Measurements from ENCODE around the gene TRAK1.

Gene TRAK1, protein sequence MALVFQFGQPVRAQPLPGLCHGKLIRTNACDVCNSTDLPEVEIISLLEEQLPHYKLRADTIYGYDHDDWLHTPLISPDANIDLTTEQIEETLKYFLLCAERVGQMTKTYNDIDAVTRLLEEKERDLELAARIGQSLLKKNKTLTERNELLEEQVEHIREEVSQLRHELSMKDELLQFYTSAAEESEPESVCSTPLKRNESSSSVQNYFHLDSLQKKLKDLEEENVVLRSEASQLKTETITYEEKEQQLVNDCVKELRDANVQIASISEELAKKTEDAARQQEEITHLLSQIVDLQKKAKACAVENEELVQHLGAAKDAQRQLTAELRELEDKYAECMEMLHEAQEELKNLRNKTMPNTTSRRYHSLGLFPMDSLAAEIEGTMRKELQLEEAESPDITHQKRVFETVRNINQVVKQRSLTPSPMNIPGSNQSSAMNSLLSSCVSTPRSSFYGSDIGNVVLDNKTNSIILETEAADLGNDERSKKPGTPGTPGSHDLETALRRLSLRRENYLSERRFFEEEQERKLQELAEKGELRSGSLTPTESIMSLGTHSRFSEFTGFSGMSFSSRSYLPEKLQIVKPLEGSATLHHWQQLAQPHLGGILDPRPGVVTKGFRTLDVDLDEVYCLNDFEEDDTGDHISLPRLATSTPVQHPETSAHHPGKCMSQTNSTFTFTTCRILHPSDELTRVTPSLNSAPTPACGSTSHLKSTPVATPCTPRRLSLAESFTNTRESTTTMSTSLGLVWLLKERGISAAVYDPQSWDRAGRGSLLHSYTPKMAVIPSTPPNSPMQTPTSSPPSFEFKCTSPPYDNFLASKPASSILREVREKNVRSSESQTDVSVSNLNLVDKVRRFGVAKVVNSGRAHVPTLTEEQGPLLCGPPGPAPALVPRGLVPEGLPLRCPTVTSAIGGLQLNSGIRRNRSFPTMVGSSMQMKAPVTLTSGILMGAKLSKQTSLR

DNA sequence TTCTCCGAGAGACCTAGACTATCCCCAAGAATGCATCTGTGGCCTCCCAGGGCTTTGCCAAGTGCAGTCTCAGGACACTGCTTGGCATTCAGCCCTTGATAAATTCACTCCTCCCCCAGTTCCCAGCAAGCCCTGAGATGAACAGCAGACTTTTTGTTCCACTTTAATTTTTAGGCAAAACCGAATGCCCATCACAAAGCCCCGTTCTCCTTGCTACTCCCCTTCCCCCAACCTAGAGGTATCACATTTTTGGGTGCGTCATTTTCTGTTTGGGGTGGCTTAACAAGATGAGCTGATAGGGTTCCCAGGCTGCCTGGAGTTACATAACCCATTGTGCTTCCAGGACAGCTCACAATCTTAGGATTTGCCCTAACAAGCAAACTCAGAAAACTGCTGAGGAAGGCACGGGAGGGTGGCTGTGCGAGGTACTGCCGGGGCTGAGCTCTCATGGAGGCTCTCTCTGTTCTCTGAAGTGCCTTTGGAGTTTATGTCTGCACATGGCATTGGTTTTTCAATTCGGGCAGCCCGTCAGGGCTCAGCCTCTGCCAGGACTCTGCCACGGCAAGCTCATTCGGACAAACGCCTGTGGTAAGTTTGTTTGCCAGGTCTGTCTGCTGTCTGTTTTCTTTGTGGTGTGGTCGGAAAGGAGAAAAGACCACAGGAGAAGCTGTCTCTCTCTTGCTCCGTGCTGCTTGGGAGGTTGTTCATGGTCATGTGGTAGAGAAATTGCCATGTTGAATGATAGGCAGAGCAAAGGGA lies at the start of gene TRAK1:
Gene TRAK1 (plus strand): TSS at position 385 of the 759 bp plus-strand sequence. CDS start 113 bp downstream, at position 498.
- no peak for DNase-seq (ENCODE audit: low spot score)

DNA sequence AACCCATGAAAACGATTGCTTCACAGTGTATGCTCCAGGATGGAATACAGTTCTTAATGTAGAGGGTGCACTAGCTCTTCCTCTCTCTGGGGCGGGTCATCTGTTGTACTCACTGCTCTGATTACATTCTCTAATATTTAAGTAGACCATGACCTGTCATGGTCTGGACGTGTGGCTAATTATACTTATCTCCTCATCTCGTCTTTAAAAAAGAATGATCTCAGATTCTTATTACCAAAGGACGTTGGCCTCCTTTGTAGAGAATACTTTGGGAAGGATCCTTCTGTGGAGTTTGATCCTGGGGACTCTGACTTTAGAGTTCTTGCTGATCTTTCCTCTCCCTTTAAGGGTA lies 48.4 kb upstream of the TRAK1 start:
- DNase-seq (ENCODE audit: low spot score): no peak

DNA sequence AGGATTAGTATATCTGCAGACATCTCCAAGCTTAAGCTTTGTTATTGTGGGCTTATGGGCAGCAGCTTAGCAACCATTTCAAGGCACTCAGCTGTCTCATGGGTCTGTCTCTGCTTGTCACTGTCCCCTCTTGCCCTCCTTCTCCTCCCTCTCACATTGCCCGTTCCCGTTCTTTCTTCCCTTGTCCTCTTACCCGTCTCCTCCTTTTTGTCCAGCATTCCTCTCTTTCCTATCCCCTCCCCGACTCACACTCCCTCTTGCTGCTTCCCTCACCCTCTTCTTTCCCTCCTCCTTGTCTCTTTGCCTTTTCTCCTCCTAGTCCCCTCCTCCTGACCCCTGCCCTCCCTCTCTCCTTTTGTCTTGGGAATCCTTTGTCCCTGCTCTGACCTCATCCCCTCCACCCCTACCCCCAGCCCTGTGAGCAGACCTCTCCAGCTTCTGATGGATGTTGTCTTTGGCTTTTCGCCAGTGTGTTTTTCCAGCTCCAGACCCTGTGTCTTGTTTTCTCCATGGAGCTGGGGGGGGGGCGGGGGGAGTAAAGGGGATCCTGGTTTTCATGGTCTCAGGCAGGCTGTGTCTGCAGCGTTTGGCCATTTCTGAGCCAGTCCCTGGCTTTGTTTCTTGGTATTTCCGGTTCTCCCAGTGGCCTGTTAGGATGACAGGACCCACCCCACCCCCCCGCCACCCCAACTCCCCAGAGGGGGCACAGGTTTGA lies 47.9 kb upstream of the TRAK1 start:
- no peak for DNase-seq (ENCODE audit: low spot score)

DNA sequence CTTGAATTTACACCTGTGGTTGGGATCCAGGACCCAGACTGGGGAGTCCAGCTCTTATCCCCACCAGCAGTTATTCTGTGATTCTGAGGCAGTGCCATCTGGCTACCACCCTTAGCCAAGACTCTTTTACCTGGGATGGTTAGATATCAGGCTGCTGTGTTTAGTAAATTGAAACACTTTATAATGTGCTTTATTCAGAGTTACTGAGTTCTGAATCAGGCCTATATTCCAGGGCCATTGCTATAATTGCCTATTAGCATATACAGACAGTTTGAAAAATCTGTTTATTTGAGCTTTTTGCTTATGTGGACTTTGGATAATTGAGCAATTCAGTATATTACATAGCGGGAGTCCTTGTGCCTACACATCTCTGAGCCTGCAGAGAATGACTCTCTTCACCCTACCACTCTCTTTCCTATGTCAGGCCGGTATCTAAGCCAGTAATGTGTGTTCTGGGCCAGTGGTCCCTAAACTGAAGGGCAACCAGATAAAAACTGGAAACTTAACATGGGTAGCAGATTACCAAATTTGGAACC lies 45.4 kb upstream of the TRAK1 start:
- DNase-seq (ENCODE audit: low spot score): no peak

DNA sequence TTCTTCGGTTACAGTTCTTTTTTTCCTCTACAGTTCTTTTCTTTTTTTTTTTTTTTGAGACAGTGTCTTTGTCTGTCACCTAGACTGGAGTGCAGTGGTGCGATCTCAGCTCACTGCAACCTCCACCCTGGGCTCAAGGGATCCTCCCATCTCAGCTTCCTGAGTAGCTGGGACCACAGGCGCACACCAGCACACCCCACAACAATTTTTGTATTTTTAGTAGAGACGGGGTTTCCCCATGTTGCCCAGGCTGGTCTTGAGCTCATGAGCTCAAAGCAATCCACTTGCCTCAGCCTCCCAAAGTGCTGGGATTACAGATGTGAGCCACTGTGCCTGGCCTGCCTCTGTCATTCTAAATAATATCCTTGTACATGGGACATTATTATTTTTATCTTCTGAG lies 42.6 kb upstream of the TRAK1 start:
- peak; percentile 27 for DNase-seq (ENCODE audit: low spot score)

DNA sequence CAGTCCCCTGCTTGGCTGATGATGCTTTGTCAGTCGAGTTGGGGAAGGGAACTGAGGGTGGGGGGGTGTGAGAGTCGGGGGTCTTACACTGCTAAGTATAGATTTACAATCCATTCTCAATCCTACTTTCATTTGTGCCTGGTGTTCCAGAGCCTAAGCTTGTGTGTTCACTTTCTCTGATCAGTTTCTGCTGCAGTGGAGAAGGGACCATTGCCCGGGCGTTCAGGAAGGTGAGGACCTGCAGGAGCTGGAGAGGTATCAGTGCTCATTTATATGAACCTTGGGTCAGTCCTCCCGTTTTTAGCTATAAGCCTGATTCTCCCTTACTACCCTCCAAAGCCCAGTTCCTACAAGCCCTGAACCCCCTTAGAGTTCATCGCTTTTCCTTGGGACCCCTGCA lies 41.0 kb upstream of the TRAK1 start:
- no peak for DNase-seq (ENCODE audit: low spot score)

DNA sequence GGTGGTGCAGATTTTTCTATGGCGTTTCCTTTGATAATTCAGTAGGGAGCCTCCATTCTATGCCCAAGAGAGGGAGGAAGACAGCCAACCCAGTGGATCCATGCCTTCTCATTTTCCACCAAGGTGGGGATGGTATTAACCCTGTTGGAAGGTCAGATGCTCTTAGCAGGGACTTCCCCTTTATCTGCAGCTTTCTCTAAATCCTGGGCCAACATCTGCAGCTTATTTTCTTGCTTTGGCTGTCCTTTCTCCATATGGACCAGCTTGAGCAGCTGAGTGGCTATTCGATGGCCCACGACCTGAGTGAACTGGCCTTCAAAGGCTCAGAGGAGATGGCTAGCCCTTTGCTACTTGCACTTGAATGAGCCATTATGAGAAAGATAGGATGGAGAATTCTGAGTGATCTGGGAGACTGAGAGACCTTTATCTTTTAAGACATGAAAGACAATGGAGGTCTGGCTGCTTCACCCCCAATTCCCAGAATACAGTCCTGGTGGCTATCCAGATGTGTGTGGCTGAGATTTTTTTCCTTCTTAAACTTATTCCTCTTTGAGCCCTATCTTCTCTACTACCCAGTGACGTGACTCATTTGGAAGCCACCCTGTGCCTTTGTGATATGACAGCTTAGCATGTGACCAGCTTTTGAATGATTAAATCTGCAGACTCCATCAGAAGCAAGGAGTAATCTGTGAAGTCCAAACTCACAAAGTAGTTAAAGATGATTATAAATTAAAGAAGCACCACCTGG lies 39.6 kb upstream of the TRAK1 start:
- DNase-seq (ENCODE audit: low spot score): no peak

DNA sequence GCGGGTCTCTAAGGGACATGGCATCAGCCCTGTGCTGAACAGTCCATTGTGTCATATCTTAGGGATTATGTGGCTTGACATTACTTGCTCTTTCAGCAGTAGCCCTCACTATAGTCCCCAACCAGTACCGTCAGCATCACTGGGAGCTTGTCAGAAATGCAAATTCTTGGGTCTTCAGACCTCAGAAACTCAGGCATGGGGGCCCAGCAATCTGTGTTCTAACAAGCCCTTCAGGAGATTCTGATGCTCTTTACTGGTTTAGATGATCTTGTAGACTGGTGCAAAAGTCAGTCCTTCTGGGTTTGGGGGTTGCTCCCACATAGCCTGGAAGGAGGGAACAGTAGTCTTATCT lies 39.0 kb upstream of the TRAK1 start:
- no peak for DNase-seq (ENCODE audit: low spot score)

DNA sequence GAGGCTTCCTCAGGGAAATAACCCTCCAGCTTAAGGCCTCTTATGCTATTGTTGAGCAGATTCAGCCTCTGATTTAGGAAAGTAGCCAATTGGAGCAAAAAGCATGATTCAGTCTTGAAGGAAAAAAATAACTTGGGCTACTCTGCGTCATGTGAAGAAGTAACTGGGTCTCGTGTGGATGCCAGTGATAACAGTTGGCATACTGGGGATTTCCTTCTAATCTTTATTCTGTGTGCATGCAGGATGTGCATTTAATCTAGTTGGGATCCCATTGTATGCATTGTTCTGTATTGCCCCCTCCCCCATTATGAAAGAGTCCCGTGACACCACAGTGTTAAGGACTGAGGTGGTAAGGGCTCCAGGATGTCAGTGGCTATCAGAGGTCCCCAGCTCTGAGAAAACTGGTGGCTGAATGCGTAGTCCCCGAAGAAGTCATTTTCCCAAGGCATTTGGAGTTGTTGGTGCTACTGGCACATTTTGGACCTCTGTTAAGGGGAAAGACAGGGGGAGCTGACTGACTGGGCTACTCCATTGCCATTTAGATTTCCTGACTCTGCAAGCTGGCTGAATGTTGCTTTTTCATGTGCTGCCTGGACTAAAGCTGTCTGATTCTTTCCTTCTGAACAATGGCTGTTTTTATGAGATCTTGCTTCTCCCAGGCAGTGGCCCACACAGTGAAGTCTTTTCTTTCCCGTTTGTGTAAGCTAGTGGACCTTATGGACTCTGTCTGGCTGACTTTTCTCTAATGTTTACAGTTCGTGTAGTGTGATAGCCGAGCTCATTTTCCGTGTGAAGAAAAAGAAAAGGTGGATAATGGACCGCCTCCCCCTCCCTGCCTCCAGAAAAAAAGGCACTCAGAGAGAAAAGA lies 38.4 kb upstream of the TRAK1 start:
- DNase-seq (ENCODE audit: low spot score): no peak

DNA sequence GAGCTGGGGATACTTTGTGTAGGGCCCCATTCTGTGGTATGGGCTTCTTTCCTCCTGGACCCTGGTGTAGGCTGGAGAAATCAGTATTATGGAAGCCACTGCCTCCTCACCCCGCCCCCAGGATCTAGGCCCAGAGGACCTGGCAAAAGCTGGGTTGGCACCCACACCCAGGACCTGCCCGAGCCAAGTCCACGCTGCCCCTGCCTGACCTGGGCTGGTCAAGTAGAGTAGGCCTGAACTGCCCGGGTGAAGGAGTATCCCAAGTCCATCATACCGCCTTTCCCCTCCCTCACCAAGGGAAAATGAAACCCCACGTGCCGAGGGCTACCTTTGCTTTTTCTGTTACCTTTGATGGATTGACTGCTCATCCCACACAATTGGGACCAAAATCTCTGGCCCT lies 37.7 kb upstream of the TRAK1 start:
- no peak for DNase-seq (ENCODE audit: low spot score)

DNA sequence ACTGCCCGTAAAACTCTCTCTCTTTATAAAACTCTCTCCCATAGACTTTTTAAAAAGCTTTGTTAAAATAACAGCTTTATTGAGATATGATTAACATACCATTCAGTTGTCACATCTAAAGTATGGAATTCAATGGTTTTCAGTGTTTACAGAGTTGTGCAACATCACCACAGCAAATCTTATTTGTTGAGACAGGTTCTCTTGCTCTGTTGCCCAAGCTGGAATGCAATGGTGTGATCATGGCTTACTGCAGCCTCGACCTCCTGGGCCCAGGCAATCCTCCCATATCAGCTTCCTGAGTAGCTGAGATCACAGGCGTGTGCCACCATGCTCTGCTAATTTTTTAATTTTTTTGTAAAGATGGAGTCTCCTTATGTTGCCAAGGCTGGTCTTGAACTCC lies 35.9 kb upstream of the TRAK1 start:
- DNase-seq (ENCODE audit: low spot score): no peak

DNA sequence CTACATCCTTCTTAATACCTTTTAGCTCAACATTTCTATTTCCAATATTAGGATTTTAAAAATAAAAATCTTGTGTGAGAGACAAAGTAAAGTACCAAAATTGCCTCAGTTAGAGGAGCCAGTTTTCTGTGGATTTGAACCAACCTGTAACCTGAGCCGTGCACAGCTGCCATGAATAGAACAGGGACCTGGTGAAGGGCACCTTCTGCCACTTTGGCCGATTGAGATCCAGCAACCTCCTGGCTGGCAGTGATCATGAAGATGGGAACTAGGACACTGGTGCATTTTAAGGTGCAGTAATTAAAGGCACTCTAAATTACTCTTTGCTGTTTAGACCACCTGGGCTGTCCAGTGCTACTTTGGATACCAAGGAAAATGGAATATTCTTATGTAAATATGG lies 34.3 kb upstream of the TRAK1 start:
- no peak for DNase-seq (ENCODE audit: low spot score)

DNA sequence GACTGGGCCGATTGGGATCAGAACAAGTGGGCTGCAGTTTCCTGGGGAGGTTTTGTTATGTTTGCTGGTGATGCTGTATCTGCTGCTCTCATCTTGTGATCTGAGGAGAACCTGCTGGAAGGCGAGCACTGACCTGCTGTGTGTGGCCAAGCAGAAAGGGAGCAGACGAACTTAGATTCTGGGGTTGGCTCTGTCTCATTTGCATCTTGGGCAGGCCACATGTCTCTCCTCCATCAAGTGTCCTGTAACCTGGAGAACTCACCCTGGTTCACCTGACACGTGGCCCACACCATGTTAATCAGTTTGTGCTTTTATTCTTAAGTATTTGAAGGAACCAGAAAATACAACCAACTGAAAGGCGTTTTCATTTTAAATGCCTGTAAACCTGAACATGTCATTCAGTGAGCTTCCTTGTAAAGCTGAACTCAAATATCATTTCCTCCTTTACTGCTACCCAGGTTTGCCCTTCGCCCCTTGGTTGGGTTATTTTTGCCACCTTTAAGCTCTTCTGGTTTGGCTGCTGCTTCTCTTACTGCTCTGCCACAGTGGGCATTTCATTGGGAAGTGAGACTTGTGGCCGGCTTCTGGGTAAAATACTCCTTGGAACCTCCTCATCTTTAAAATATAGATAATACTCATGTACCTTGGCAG lies 33.5 kb upstream of the TRAK1 start:
- DNase-seq (ENCODE audit: low spot score): no peak

DNA sequence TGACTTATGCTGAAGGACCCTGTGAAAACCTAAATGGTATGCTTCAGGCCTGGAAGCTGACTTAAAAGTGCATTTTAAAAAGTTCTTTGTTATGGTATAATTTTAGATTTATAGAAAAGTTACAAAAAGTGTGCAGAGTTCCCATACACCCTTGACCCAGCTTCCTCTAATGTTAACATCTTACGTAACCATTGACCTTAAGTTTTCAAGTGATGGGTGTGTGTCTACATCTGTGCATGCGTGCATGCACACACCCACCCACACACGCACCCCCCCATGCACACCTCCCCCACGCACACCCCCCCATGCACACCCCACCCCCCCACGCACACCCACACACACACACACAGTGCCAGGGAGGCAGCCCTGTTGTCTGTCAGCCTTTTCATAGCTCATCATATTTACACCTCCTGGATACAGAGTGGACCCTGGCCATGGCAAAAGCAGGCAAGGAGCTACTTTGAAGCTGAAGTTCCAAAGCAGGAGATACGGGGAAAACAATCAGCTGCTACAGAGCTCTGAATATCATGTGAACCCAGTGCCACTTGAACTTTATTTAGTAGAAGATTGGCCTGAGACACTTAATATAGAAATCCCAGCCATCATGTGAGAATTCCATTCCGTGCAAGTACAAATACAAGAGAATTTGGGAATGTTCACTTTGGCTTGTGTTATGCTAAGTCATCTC lies 30.0 kb upstream of the TRAK1 start:
- no peak for DNase-seq (ENCODE audit: low spot score)

DNA sequence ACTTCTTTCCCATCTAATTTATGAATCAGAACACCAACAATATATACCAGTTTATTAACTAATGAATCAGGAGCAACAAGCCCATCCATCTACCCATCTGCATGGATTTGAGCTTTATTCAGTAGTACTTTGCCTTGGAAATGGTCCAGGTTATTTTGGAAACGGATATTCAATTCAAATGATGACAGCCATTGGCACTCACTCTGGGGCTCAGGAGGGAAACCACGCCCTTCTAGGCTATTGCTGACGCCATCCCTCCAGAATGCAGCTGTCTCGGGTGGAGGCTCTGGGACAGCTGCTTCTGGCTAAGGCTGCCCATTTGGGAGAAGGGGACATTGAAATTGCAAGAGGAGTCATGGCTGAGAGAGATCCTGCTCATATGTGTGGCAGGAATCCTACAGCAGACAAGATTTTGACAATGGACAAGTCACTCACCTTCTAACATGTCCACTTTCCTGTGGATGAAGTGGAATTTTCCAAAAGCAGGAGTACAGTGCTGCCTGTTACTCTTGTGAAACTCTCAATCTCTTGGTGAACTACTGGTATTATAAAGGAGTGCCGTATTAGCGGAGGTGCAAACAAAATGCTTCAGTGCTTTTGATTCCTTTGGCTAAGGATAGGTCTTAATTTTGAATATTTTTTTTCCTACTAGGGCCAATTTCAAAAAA lies 29.3 kb upstream of the TRAK1 start:
- DNase-seq (ENCODE audit: low spot score): no peak

DNA sequence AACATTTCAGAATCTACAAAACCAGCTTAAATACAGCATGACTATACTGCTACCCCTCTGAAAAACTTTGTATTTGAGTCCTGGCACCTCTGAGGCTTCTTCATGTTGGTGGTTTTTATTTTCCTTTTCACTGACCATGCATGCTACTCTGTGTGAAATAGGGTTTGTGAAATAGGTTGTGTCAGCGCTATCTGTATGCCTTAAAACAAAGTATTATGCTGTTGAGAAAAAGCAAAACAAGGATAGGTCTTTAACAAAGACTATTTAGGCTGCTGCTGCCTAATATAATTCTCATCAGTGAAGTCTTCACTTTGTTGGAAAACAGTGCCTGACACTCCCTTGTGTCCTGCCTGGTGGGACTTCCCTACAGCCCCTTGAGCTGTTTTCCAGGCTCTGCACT lies 28.7 kb upstream of the TRAK1 start:
- no peak for DNase-seq (ENCODE audit: low spot score)

DNA sequence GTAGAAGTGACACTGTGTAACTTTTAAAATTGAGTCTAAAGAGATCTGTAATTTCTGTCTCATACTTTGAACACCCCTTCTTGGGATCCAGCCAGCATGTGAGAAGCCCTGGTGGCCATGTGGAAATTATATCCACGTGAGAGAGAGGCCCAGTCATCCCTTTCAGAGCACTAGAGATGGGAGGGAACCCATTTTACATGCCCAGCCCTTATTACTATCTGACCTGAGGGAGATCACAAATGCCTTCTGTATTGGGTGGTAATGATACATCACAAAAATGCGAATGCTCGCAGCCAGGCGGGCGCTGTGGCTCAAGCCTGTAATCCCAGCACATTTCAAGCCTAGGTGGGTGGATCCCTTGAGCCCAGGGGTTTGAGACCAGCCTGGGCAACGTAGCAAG lies 27.3 kb upstream of the TRAK1 start:
- no peak for DNase-seq (ENCODE audit: low spot score)

DNA sequence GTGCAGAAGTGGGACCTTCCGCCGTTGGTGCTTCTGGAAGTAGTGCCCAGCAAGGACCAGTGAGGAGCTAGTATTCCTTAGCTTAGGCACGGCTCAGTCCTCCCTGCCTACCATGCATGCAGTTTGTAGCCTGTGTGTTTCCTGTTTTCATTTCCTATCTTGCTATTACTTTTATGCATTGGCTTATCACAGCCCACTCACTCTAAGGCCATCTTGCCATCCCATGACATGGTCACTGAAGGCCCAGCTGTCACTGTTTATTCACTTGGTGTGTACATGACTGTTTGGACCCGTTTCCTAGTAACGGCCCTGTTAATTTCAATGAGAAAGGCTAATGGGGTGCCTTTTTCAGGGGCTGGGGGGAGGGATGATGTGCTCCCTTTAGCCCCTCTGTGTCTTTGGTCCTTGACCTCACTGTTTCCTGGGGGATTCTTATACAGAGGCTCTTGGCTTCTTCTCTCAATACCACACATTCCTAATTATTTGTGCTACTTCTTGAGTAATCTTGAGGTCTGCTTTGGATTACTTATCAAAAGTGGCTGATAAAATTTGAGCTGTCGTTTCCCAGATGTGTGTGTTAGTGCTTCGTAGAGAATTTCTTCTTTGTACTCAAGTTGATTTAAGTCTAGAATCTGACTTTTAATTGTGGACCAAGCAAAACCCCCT lies 24.5 kb upstream of the TRAK1 start:
- DNase-seq (ENCODE audit: low spot score): no peak
